Measurements from ENCODE around the gene SLC23A1. TPM values are rescaled to one million over a fixed set of nuclear protein-coding genes. Genes with fewer than 3 reads are reported as not detected.

SLC23A1 gene
- polyA plus RNA-seq, 1 experiment, result not detected

DNA sequence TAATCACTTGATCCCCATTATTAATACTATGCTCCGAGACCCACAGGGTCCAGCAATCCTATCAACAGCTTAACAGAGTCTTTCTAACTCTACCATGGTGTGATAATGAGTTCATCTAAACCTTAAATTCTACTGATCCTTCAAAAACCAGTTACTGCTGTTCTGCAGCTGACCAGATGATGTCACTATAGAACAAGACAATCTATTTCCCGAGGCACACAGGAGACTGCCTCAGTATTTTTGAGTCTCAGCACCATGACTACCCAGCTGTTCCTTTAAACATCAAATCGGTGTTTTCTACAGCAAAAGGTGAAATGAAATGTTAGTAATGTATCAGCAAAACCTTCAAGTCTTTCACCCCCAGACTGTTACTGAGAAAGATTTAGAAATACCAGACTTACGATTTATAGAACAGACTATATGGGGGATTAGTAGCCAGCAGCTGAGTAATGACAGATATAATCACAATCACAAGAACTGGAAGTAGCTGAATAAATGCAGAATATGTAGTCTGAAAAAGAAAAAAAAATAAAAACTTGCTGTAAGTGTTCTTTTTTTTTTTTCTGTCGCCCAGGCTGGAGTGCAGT is 39.3 kb upstream of the SLC23A1 start:
- ChIA-PET POLR2A (no interaction called here), CTCF (interaction anchor here (0.8 to 6.5 kb wide), 27 partner anchors 9 to 344 kb away, joined by 3 to 232 read pairs (median 4); partner anchors contain the start of genes DNAJC18, SPATA24 and STING1)
- Histone ChIP-seq H3K4me3 (ENCODE audit: low read depth, low read length) (no peak overlapping the region), H3K27me3 (ENCODE audit: control insufficient read depth, insufficient read depth, low read length) (no peaks in the 10 kb centered on the region), H3K36me3 (ENCODE audit: control insufficient read depth, insufficient read depth, low read length) (peaks cover 5% of the 10 kb centered on the region)
- TF ChIP-seq, protein P1, sequence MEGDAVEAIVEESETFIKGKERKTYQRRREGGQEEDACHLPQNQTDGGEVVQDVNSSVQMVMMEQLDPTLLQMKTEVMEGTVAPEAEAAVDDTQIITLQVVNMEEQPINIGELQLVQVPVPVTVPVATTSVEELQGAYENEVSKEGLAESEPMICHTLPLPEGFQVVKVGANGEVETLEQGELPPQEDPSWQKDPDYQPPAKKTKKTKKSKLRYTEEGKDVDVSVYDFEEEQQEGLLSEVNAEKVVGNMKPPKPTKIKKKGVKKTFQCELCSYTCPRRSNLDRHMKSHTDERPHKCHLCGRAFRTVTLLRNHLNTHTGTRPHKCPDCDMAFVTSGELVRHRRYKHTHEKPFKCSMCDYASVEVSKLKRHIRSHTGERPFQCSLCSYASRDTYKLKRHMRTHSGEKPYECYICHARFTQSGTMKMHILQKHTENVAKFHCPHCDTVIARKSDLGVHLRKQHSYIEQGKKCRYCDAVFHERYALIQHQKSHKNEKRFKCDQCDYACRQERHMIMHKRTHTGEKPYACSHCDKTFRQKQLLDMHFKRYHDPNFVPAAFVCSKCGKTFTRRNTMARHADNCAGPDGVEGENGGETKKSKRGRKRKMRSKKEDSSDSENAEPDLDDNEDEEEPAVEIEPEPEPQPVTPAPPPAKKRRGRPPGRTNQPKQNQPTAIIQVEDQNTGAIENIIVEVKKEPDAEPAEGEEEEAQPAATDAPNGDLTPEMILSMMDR (IDR thresholded peaks at IDR 0.05; ENCODE audit: insufficient read depth, low read depth, low read length), result peak; percentile 84
- DNase-seq (ENCODE audit: low read depth), result no peak

GRCh38 chr5:139419226-139420192 is 36.4 kb upstream of the SLC23A1 start:
- no peak for DNase-seq (ENCODE audit: low read depth)
- CTCF ChIA-PET, result interaction anchor here (0.6 to 6.5 kb wide), 8 partner anchors 9 to 356 kb away, joined by 3 to 232 read pairs (median 6); no protein-coding TSS in a partner anchor
- Histone ChIP-seq H3K36me3 (ENCODE audit: control insufficient read depth, insufficient read depth, low read length) (peaks cover 6% of the 10 kb centered on the region), H3K27me3 (ENCODE audit: control insufficient read depth, insufficient read depth, low read length) (no peaks in the 10 kb centered on the region), H3K4me3 (ENCODE audit: low read depth, low read length) (no peak overlapping the region)
- TF ChIP-seq, protein P1 (IDR thresholded peaks at IDR 0.05; ENCODE audit: insufficient read depth, low read depth, low read length), result no peak
- POLR2A ChIA-PET, result no interaction called here

GRCh38 chr5:139418793-139419192 is 35.7 kb upstream of the SLC23A1 start:
- DNase-seq (ENCODE audit: low read depth), result no peak
- Histone ChIP-seq H3K36me3 (ENCODE audit: control insufficient read depth, insufficient read depth, low read length) (peaks cover 6% of the 10 kb centered on the region), H3K4me3 (ENCODE audit: low read depth, low read length) (no peak overlapping the region), H3K27me3 (ENCODE audit: control insufficient read depth, insufficient read depth, low read length) (no peaks in the 10 kb centered on the region)
- TF ChIP-seq, protein P1 (IDR thresholded peaks at IDR 0.05; ENCODE audit: insufficient read depth, low read depth, low read length), result no peak
- CTCF ChIA-PET, result interaction anchor here (0.5 to 6.5 kb wide), 7 partner anchors 10 to 347 kb away, joined by 3 to 232 read pairs (median 4); no protein-coding TSS in a partner anchor
- POLR2A ChIA-PET, result no interaction called here

- ChIA-PET CTCF (interaction anchor here (1.6 to 6.5 kb wide), 2 partner anchors 11 to 97 kb away, joined by 3 to 232 read pairs; no protein-coding TSS in a partner anchor), POLR2A (no interaction called here)
- DNase-seq (ENCODE audit: low read depth), result no peak
- Histone ChIP-seq H3K27me3 (ENCODE audit: control insufficient read depth, insufficient read depth, low read length) (no peaks in the 10 kb centered on the region), H3K36me3 (ENCODE audit: control insufficient read depth, insufficient read depth, low read length) (peaks cover 6% of the 10 kb centered on the region), H3K4me3 (ENCODE audit: low read depth, low read length) (no peak overlapping the region)
- TF ChIP-seq, protein P1 (IDR thresholded peaks at IDR 0.05; ENCODE audit: insufficient read depth, low read depth, low read length), result no peak
Observed at GRCh38 chr5:139417214-139417613, 34.1 kb upstream of the SLC23A1 start.

DNA sequence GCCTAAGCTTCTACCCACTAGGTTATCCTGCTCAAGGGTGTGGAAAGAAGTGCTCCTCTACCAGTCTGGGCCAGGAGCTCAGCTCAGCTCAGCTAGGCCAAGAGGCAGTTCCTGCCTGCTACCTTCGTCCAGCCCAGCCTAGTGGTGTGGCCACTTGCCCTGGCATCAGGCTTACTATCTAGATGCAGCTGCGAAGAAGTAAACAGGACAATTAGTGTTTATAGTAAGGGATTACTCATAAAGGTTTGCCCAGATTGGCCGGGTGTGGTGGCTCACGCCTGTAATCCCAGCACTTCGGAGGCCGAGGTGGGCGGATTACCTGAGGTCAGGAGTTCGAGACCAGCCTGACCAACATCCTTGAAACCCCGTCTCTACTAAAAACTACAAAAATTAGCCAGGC is 33.6 kb upstream of the SLC23A1 start:
- H3K27me3 ChIP-seq (ENCODE audit: control insufficient read depth, insufficient read depth, low read length), result no peaks in the 10 kb centered on the region
- POLR2A ChIA-PET, result no interaction called here
- DNase-seq (ENCODE audit: low read depth), result no peak
- peaks cover 6% of the 10 kb centered on the region for H3K36me3 ChIP-seq (ENCODE audit: control insufficient read depth, insufficient read depth, low read length)
- TF ChIP-seq, protein P1 (IDR thresholded peaks at IDR 0.05; ENCODE audit: insufficient read depth, low read depth, low read length), result no peak
- H3K4me3 ChIP-seq (ENCODE audit: low read depth, low read length), result no peak overlapping the region
- CTCF ChIA-PET, result interaction anchor here (1.3 to 4.0 kb wide), 2 partner anchors 97 to 101 kb away, joined by 5 to 18 read pairs; no protein-coding TSS in a partner anchor

Measured in BJ (cell line).